ENCODE data around the gene FAM72A.
"Not testable (repeated sequence)": the region's sequence is repeated elsewhere in the genome, so short reads cannot be mapped to it uniquely, and the experiment has no call there.

DNA sequence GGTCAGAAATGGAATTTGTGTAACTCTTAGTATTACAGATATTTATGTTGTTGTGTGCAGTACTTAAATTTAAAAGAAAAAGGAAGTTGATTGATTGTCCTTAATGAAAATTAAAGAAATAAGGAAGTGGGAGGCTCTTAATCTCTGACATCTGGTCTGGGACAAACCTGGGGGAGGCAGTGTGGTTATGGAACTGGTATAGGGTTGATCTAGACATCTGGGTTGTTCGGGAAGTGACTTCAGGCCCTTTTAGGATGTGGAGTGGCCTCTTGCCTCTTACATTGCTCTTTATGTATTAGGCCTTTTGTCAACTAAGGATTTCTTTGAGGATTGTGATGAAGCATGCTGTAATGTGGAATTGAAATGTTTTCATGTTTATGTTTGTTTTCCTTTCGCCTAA lies 16.1 kb upstream of the FAM72A start:
- TF ChIP-seq CTCF, POLR2A, POLR2AphosphoS5 (IDR thresholded peaks at IDR 0.05): not testable (repeated sequence)
